GM18858 (cell line): ENCODE data around the gene HNF1B.
A peak's percentile ranks its signal among the peaks of the same experiment; 100 is the strongest.
"Not testable (repeated sequence)": the region's sequence is repeated elsewhere in the genome, so short reads cannot be mapped to it uniquely, and the experiment has no call there.

ENCODE experiments used
- ATAC-seq: cut with Tn5 transposase; IDR thresholded peaks from one replicate; pipeline ENCODE4 v1.9.1; 2021; ENCODE audit not compliant: unreplicated experiment

The HNF1B gene, protein sequence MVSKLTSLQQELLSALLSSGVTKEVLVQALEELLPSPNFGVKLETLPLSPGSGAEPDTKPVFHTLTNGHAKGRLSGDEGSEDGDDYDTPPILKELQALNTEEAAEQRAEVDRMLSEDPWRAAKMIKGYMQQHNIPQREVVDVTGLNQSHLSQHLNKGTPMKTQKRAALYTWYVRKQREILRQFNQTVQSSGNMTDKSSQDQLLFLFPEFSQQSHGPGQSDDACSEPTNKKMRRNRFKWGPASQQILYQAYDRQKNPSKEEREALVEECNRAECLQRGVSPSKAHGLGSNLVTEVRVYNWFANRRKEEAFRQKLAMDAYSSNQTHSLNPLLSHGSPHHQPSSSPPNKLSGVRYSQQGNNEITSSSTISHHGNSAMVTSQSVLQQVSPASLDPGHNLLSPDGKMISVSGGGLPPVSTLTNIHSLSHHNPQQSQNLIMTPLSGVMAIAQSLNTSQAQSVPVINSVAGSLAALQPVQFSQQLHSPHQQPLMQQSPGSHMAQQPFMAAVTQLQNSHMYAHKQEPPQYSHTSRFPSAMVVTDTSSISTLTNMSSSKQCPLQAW

DNA sequence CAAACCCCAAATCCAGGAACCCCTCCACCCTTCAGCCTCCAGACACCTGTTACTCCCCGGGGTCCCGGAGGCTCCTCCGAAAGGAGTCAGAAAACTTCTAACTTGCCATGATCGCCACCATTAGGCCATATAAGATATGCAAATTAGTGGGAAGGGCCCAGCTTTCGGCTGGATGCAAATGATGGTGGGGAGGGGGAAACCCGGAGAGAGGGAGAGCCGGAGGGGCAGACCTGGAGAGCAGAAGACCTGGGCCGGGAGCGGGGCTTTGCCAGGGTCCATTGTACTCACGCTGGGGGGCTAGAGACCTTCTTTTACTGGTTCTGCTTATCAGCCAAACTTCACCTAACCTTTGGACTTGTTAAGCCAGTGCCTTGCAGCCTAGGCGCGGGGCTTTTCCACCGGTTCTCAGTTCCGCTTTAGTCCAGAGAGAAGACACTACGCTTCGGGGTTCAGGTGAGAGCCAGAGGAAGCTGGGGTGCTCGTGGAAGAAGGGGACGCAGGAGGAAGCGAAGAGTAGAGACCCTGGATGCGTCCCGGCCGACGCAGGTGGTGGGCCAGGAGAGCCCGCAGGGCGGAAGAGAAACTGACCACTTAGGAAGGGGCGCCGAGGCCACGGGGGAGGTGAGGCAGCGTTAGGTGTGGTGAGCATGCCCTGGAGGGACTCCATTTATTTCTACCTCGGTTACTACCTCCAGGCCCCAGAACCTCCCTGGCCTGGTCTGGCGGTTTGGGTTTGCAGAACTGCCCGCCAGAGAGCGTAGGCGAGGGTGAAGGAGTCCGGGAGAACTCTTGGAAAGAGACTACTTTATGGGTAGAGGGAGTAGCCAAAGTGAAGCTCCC, at the start of gene HNF1B:
TSS of gene HNF1B (minus strand) at position 99 of the 840 bp plus-strand sequence. CDS start 175 bp downstream, outside the sequence.
- no peak for ATAC-seq

DNA sequence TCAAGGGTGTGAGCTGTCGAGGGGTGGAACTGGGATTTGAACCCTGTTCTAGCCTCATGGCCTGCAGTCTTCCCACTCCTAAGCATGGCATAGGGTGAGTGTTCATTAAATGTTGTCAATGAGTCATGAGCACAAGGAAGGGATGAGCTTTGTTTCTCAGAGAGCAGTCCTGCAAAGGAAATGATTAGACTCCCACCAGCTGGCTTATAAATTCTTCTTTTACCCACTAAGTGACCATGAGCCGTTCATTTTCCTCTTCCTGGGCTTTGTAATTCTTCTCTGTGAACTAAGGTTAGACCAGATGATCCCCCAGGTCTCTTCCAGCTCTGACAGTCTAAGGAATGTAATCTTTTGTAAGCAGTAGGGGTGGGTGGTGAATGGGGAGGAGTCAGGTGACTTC, 47.9 kb upstream of the HNF1B start:
- no peak for ATAC-seq

DNA sequence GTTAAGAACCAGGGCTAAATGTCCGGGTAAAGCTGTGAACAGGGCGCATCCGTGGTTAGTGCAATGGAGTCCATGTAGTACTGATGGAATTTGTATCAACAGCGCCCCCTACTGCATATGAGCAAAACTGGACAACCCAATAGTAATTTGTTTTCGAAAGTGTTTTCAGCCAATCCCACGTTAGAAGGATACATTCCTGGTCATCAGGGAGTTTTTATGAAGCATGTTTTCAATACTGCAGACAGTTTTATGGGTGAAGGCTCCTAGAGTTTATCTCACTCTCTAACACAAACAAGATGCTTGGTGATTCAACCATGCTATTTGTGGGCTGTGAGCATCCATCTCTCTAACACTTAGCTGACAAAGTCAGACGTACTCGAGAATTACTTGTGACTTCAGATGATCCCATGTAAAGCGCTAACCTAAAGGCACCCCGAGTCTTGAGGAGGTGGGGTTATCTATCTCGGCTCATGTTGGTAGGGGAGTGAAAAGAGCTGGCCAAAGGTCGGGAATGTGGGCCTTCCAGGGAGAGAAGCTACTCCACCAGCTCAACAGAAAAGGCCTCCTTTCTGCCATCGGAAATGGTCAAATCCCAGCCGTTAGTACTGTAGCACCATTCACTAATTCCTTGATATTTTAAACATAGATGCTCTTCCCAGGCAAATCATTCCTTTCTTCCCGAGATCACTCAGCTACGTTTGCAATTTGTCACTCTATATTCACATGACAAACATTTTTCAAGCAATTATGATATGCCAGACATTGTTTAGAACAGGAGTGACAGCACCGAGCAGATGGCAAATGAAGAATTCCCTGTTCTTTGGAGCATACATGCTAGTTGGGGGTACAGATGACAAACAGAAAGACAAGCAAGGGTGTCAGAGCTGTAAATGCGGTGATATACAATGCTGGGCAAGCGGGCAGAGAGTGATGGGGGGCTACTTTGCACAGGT, 46.9 kb upstream of the HNF1B start:
- no peak for ATAC-seq

DNA sequence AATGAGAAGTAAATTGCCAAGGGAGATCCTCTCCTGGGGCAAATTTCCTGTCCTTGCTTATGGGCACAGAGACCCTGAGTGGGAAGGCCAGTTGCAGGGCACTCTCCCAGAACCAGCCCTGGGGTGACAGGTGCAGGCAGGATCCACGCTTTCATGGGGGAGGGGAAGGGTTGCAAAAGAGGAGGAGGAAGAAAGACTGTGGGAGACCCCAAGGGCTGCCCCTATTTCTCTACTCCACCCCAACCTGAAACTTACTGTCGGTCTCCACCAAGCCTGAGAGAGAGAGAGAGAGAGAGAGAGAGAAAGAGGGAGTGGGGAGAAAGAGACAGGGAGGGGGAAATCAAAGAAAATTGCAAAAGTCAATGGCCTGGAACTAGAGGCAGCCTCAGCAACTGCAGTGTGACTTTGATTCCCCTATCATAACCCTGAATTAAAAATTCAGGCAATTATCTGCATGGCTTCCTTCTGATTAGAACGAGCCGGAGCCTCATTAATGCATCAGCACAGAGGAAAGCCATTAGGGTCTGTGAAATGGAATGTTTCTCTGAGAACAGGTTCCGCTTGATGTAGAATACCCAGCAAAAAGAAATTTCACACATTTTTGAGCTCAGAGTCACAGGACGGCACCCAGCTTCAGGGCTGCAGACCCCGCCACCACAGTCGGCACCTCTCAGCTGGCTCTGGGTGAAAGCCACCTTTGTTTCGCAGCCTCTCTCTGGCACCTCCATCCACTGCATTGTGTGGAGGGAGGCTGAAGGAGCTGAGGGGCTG, 45.1 kb upstream of the HNF1B start:
- ATAC-seq = no peak

DNA sequence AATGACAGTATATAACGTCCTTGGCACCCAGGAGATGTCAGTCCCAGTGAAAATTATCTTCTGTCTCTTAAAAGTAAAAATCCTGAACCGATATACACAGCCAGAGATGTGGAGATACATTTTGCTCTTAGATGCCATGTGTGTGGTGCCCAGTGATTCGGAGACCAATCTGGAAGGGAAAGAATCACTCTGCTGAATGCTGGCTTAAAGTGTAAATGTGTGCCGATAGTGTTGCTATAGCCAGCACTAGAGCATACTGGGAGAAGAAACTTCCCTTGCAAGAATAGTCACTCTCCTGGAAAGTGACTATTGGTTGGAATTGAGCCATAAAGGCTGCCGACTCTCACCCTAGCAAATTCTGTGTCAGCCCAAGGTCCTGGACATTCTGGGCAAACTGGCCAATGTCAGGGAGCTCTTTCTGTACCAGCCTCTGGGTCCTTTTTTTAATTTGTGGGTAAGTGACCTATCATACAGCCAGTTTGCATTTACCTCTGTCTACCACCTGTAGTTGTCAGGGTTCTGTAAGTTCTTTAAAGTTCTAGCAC, 44.2 kb upstream of the HNF1B start:
- ATAC-seq = no peak

DNA sequence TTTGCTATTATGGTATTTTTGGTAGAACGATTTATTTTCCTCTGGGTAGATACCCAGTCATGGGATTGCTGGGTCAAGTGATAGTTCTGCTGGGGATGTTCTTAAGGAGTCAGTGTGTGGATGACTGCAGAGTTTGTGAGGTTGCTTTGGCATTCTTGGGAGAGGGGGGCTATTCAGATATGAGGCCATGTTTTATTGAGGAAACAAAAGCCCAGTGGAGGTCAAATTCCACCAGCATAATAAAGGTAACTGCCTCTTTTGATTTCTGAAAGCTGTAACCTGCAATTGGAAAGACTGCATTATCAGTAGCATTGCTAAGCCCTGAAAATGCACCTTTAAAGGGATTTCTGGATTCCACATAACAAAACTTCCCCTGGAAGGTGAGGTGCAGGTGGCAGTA, 43.7 kb upstream of the HNF1B start:
- no peak for ATAC-seq

DNA sequence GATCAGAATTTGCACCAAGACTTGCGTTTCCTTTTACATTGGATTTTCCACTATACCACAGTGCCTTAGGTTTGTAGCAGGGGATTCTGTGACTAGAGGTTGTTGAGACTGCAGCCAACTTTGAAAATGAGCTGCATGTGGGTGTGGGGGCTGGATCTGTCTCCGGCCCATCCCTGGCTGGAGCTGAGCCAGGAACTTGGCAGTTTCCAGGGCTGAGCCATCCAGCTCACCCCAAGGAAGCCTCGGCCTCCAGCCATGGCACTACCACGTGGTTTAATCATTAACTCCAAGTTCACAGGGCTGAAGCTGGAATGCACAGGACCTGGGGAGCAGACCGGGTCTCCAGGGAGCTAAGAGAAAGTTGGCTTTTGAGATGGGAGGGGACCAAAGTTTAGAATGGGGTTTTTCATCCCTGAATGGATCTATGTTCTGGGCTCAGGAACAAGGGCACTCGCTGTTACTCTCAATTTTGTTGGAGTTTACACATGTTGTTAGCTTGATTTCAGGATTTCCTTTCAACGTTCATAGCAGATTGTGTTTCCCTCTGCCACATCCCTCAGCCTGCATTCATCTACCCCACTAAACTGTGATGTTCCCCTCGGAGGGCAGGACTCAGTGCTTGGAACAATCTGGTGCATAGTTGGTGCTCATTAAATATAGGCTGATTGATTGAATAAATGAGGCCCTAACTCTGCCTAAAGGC, 42.3 kb upstream of the HNF1B start:
- no peak for ATAC-seq

DNA sequence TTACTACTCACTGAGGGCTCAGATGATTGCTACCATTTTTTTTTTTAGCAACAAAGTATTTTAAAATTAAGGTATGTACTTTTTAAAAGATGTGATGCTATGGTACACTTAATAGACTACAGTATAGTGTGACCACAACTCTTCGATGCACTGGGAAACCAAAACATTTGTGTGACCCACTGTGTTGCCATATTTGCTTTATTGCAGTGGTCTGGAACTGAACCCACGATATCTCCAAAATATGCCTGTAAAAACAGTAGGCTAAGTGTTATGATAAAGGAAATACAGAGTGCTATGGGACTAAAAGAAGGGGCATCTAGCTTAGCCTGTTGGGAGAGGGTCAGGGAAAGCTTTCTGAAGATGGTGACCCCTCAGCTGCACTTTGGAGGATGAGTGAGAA, 41.6 kb upstream of the HNF1B start:
- ATAC-seq = no peak

DNA sequence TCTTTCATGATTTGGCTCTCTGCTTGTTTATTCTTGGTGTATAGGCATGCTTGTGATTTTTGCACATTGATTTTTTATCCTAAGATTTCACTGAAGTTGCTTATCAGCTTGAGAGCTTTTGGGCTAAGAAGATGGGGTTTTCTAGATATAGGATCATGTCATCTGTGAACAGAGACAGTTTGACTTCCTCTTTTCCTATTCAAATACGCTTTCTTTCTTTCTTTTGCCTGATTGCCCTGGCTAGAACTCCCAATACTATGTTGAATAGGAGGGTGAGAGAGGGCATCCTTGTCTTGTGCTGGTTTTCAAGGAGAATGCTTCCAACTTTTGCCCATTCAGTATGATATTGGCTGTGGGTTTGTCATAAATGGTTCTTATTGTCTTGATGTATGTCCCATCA, 37.6 kb upstream of the HNF1B start:
- ATAC-seq = not testable (repeated sequence)

DNA sequence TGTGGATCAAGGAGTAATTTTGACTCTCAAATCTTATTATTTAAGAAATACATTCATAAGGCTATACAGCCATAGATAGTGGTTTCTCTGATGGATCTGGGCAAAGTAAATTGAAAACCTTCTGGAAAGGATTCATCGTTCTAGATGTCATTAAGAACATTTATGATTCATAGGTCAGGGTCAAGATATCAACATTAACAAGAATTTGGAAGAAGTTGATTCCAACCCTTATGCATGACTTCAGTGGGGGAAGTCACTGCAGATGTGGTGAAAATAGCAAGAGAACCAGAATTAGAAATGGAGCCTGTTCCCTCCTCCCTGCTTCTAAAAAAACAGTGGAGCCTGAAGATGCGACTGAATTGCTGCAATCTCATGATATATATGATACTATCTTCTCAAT, 36.6 kb upstream of the HNF1B start:
- ATAC-seq = no peak

DNA sequence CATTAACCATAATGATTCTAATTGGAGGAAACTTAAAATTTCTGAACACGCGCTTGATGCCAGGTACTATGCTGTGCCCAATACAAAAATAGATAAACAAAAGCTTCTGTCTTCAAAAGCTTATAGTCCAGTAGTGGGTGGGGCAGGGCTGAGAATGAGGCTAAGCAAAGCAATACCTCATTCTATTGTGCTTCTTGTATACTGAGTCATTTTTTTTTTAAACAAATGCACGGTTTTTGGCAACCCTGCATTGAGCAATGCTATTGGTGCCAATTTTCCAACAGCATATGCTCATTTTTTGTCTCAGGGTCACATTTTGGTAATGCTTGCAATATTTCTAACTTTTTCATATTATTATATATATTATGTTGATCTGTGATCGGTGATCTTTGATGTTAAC, 34.7 kb upstream of the HNF1B start:
- no peak for ATAC-seq

DNA sequence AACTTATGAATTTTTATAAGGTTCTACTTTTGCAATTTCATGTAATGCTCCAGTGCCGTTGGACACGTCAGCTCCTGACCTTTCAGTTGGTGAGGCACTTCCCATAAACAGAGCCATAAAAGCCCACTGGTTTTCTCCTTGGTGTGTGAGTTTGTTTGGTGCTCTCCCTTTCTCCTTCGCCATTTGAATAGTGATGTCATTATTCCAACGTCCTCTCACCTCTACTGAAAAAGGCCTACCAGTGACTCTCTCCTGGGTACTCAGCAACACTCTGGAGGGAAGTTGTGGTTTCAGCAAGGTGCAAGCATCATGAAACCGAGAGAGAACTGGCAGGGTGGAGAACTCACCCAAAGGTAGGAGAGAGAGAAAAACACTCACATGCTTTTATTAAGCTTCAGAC, 29.6 kb upstream of the HNF1B start:
- peak; percentile 84 for ATAC-seq

DNA sequence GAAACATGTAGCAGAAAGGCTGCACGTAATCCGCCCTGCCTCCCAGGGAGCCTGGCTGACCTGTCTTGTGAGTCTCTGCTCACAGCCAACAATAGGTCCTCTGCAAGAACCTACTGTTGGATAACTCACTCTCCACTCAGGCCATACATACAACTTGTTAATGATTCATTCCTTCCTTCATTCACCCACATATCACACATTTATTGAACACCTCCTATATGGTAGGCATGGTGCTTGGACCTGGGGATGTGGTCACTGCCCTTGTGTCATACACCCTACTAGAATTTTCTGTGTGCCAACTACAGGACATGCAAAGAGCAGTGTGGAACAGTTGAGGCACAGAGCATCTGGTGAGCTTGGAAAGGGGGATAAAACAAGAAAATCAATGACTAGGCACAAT, 28.1 kb upstream of the HNF1B start:
- ATAC-seq = no peak

DNA sequence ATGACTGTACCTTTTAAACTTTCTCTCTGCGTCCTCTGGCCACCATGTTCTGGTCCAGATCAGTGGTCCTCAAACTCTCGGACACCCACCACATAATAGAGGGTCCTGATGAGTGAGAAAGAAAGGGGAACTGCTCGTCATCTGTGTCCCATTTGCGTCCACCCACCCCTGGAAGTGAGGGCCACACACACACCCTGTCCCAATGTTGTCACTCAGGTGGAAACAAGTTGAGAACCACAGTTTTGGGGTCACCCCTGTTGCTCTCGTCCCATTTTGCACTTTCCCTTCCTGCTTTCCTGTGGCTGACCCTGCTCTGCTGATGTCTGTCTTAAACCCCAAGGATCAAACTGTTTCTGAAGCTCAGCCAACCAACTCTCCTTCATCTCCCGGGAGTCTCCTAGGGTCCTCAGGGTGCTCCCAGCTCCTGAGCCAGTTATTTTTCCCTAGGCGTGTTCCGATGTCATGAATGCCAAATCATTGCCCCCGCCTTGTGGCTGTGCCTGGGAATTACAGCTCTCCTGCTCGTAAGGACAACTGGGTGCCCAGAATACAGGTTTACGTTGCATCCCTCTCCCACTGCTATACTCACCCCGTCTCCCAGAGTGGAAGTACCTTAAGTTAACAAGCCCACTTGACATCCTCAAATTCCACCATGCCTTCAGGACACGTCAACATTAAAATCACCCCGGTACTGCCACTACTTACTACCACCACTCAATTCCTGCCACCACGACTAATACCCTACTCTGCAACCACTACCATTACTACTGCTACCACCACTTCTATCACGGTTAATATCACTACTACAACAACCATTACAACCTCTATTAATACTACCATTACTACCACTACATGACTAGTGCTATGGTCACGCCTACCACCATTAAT, 26.0 kb upstream of the HNF1B start:
- ATAC-seq = no peak

DNA sequence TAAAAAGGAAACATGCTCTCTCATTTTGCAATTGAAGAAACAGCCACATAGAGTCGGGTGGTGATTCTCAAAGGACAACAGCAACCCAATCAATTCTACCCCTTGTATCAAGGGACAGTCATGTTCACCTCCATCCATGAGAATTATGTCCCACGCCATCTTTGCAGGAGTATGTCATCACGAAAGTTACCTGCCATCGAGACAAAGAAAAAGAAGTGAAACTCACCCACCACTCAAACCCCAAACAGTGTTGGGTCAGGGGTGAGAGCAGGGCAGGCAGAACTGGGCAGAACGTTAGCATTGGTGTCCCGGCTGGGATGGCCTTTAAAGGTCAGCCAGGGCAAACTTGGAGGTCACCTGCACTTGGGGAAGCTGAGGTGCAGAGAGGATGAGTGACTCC, 24.2 kb upstream of the HNF1B start:
- ATAC-seq = no peak

DNA sequence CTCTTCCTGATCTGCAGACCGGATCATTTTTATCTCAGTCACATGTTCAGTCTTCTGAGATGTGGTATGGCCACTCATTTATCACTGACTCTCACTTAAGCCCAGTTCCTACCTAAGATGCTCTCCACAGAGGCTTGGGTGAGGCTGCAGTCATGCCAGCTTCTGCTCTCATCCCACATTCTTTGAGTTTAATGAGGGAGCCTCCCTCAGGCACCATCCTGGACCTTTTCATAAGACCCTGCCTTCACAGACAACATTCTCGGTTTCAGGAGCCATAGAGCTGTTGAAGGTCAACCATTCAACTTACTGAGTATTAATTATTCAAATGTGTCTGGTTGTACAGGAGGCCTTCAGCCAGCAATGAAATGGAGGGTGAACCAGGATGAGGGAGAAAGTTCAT, 23.6 kb upstream of the HNF1B start:
- no peak for ATAC-seq

DNA sequence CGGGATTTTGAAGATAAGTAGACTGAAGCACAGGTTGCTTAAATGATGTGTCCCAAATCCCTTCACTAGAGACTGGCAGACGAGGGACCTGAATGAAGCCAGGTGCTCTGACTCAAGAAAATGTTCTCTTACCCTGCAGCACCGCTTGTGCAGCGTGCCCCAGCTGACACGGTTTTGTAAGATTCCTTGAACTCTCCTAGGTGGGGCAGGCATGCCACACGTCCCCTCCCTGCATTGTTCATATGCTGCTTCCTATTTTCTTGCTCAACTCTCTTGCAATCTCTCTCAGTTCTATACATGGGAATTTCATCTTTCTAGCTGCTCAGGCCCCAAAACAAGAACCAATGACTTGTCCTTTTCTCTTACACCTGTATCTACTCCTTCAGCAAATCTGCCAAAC, 22.1 kb upstream of the HNF1B start:
- ATAC-seq = no peak

DNA sequence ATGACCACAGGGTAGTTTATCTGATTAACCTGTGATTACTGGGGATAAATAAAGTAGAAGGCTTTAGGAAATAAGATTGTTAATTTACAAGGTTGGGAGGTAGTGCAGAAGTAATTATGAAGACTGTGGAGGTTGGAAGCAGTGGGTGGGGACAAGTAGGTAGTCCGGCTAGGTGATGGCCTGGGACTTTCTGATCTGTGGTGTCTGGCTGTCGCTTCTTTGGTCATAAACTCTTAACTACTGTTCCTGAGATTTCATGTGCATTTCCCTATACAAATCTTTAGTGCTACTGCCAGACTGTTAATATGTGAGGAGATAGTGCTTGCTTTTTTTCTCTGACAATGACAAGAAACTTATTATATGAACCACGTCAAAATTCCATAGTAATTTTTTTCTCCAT, 19.5 kb upstream of the HNF1B start:
- no peak for ATAC-seq
